ENCODE results near the gene PHOX2A. TPM values are rescaled to one million over a fixed set of nuclear protein-coding genes. Genes with fewer than 3 reads are reported as not detected.

The PHOX2A gene
- total RNA-seq, 4 donors from 2014 or later, result not detected

GRCh38 chr11:72232260-72233055, 11.5 kb downstream of the PHOX2A start:
- peak in 1 of 3 donors; percentile 44 for DNase-seq
- peaks cover 0 to 94% (median 0%) of the 10 kb centered on the region in 3 donors for H3K36me3 ChIP-seq

GRCh38 chr11:72231396-72232259, 12.3 kb downstream of the PHOX2A start:
- DNase-seq, result peak in 1 of 3 donors; percentile 40
- peaks cover 0 to 12% (median 0%) of the 10 kb centered on the region in 4 donors for H3K4me1 ChIP-seq
- no peak overlapping the region for H3K4me3 ChIP-seq
- TF ChIP-seq CTCF (IDR thresholded peaks at IDR 0.05), result no peak
- TF ChIP-seq POLR2A (IDR thresholded peaks at IDR 0.05), result no peak
- no peak overlapping the region for H3K27ac ChIP-seq
- peaks cover 0 to 86% (median 0%) of the 10 kb centered on the region in 3 donors for H3K36me3 ChIP-seq
- H3K27me3 ChIP-seq, result no peaks in the 10 kb centered on the region
- H3K9me3 ChIP-seq, result no peaks in the 10 kb centered on the region

More at GRCh38 chr11:72232260-72233055, 11.5 kb downstream of the PHOX2A start:
- peaks cover 0 to 14% (median 0%) of the 10 kb centered on the region in 4 donors for H3K4me1 ChIP-seq
- H3K9me3 ChIP-seq, result no peaks in the 10 kb centered on the region
- H3K27ac ChIP-seq, result no peak overlapping the region
- H3K4me3 ChIP-seq, result no peak overlapping the region
- no peak for TF ChIP-seq CTCF (IDR thresholded peaks at IDR 0.05)
- no peaks in the 10 kb centered on the region for H3K27me3 ChIP-seq

- peak in 2 of 3 donors; percentile 8 to 42 for DNase-seq
- Histone ChIP-seq H3K4me3 (no peak overlapping the region), H3K4me1 (peaks cover 0 to 19% (median 0%) of the 10 kb centered on the region in 4 donors), H3K9me3 (no peaks in the 10 kb centered on the region), H3K36me3 (peaks cover 0 to 78% (median 0%) of the 10 kb centered on the region in 3 donors), H3K27ac (no peak overlapping the region), H3K27me3 (no peaks in the 10 kb centered on the region)
- TF ChIP-seq CTCF (IDR thresholded peaks at IDR 0.05) (no peak), POLR2A (IDR thresholded peaks at IDR 0.05) (no peak)
Observed at GRCh38 chr11:72230764-72231365, 13.1 kb downstream of the PHOX2A start.

GRCh38 chr11:72229925-72230763, 13.8 kb downstream of the PHOX2A start:
- Histone ChIP-seq H3K27me3 (no peaks in the 10 kb centered on the region), H3K4me3 (no peak overlapping the region), H3K9me3 (no peaks in the 10 kb centered on the region), H3K27ac (no peak overlapping the region), H3K36me3 (peaks cover 0 to 71% (median 0%) of the 10 kb centered on the region in 3 donors), H3K4me1 (peaks cover 0 to 19% (median 5%) of the 10 kb centered on the region in 4 donors)
- TF ChIP-seq POLR2A (IDR thresholded peaks at IDR 0.05) (no peak), CTCF (IDR thresholded peaks at IDR 0.05) (no peak)
- DNase-seq, result peak in 2 of 3 donors; percentile 12 to 38

All from Peyer's patch (tissue), 4 donors.